HepG2 (cell line): Measurements from ENCODE around the gene DMPK. TPM values are rescaled to one million over a fixed set of nuclear protein-coding genes. Genes with fewer than 3 reads are reported as not detected.

Experiments used
- ATAC-seq: fragments of 200-7000 bp; cut with Tn5 transposase; 3 replicates; pipeline ENCODE4 v1.9.1; 2020; ENCODE audit warnings: mild to moderate bottlenecking, moderate library complexity
- BruUV-seq: library from RNA; stranded (reverse); fragments of 400-500 nt; replicated peaks from 2 replicates; lab custom pipeline; 2021; lab: Mats Ljungman, UMichigan
- CTCF ChIA-PET: fragments of 300-600 bp; formaldehyde crosslinking; extraction: SDS; loops from one replicate; lab custom pipeline; 2021; ENCODE audit warnings: low total read pairs, inconsistent platforms, low intra/inter-chr PET ratio; lab: Yijun Ruan, JAX
- POLR2A ChIA-PET: fragments of 350-600 bp; sonication (Branson Sonifier 250); formaldehyde crosslinking; loops from one replicate; lab custom pipeline; 2020; ENCODE audit warnings: antibody characterized with exemption, inconsistent platforms; lab: Yijun Ruan, JAX
- DNase-seq: peaks from one replicate; pipeline ENCODE4 v3.0.0-alpha.2; 2015; ENCODE audit warnings: low spot score
- FAIRE-seq: peaks from 3 replicates; lab custom pipeline; 2011; peaks lifted over from hg19 to GRCh38; lab: Jason Lieb, UNC
- H2AFZ ChIP-seq: one replicate; pipeline ENCODE4 v1.6.1; 2011; ENCODE audit warnings: low read length, inconsistent platforms
- H3K27ac ChIP-seq: fragments of 300-600 bp; 3 replicates; pipeline ENCODE4 v1.8.0; 2011; ENCODE audit warnings: mixed run types, mild to moderate bottlenecking, mixed read lengths, low read length, inconsistent platforms; ENCODE audit not compliant: insufficient read depth; ENCODE audit errors: extremely low read length
- H3K27me3 ChIP-seq, 2 experiments: fragments of 200-600 bp in 1 of 2; 2 replicates in 1 of 2; 3 replicates in 1 of 2; pipeline versions ENCODE4 v1.6.0 to v1.8.0; 2011; ENCODE audit warnings: low read length in 2 of 2, mild to moderate bottlenecking in 2 of 2, moderate library complexity in 2 of 2, inconsistent platforms in 1 of 2; ENCODE audit not compliant: insufficient read depth in 2 of 2, control insufficient read depth in 1 of 2
- H3K36me3 ChIP-seq, 2 experiments: fragments of 200-600 bp in 1 of 2; replicated peaks in 1 of 2; 2 replicates in 1 of 2; 3 replicates in 1 of 2; pipeline versions ENCODE4 v1.5.1 to v1.8.0; 2011; ENCODE audit warnings: low read length in 2 of 2, inconsistent platforms in 1 of 2; ENCODE audit not compliant: insufficient read depth in 2 of 2, control insufficient read depth in 1 of 2
- H3K4me1 ChIP-seq: 2 replicates; pipeline ENCODE4 v1.5.1; 2012; ENCODE audit warnings: low read length, inconsistent platforms; ENCODE audit not compliant: insufficient read depth
- H3K4me2 ChIP-seq: 2 replicates; pipeline ENCODE4 v1.6.0; 2011; ENCODE audit warnings: low read depth, low read length, inconsistent platforms
- H3K4me3 ChIP-seq, 3 experiments: fragments of 200-600 bp in 1 of 3; sonication (generic), shearing (Covaris generic) in 1 of 3; replicated peaks in 1 of 3; 2 replicates each; pipeline ENCODE4 v1.5.1; 2011 to 2016; ENCODE audit warnings: low read length in 3 of 3, inconsistent platforms in 2 of 3, low read depth in 2 of 3, mild to moderate bottlenecking in 2 of 3, control low read depth in 1 of 3, mixed read lengths in 1 of 3; ENCODE audit not compliant: insufficient read depth in 1 of 3
- H3K79me2 ChIP-seq: one replicate; pipeline ENCODE4 v1.6.1; 2011; ENCODE audit warnings: low read length, inconsistent platforms; ENCODE audit not compliant: insufficient read depth
- H3K9ac ChIP-seq: 2 replicates; pipeline ENCODE4 v1.6.0; 2011; ENCODE audit warnings: mild to moderate bottlenecking, low read depth, low read length, inconsistent platforms; ENCODE audit not compliant: insufficient read depth
- H3K9me3 ChIP-seq: 2 replicates; pipeline ENCODE4 v1.5.1; 2012; ENCODE audit warnings: mild to moderate bottlenecking, low read length
- H4K20me1 ChIP-seq: 2 replicates; pipeline ENCODE4 v1.6.0; 2011; ENCODE audit warnings: inconsistent platforms, mild to moderate bottlenecking, low read length, moderate library complexity; ENCODE audit not compliant: insufficient read depth
- ATF1 ChIP-seq: IDR thresholded peaks from 2 replicates; pipeline ENCODE4 v1.6.1; 2016; ENCODE audit warnings: mild to moderate bottlenecking, control low read depth
- CEBPB ChIP-seq: IDR thresholded peaks from 2 replicates; pipeline ENCODE4 v1.6.1; 2011; ENCODE audit warnings: low read depth, low read length, improper control_type of control experiment, borderline replicate concordance
- DNMT1 ChIP-seq: sonication (generic); formaldehyde crosslinking; IDR thresholded peaks from 2 replicates; pipeline ENCODE4 v1.5.1; 2020; ENCODE audit warnings: mild to moderate bottlenecking, missing genetic modification reagents
- HNRNPLL ChIP-seq: fragments of 200-400 bp; formaldehyde crosslinking; IDR thresholded peaks from 2 replicates; pipeline ENCODE4 v1.6.1; 2017; ENCODE audit warnings: mild to moderate bottlenecking, low read depth, low read length; ENCODE audit not compliant: poor library complexity, severe bottlenecking
- RNF2 ChIP-seq: fragments of 450-650 bp; conservative IDR thresholded peaks from 2 replicates; pipeline ENCODE4 v1.6.1; 2016; ENCODE audit warnings: low read depth
- YEATS2 ChIP-seq: sonication (generic); formaldehyde crosslinking; IDR thresholded peaks from 2 replicates; pipeline ENCODE4 v1.4.0; 2020; ENCODE audit warnings: missing genetic modification reagents, borderline replicate concordance
- ZNF260 ChIP-seq: sonication (generic); formaldehyde crosslinking; IDR thresholded peaks from 2 replicates; pipeline ENCODE4 v1.4.0; 2020; ENCODE audit warnings: missing genetic modification reagents, low read depth, mild to moderate bottlenecking, borderline replicate concordance
- ZNF660 ChIP-seq: sonication (generic); formaldehyde crosslinking; IDR thresholded peaks from 2 replicates; pipeline ENCODE4 v1.5.1; 2020; ENCODE audit warnings: mild to moderate bottlenecking, low read depth, missing genetic modification reagents, borderline replicate concordance
- WGBS: methylation state at CpG from one replicate; pipeline ENCODE4 v1.1.6; 2017; ENCODE audit warnings: low lambda C conversion rate; 5-methylcytosine and 5-hydroxymethylcytosine counted together
- in situ Hi-C: cut with HindIII; loops from 2 replicates; pipeline ENCODE4 v1.10.0; 2017; ENCODE audit warnings: low pct_unique_long_range_greater_than_20kb; ENCODE audit not compliant: extremely low pct_ligation_motif_present
- intact Hi-C: fragments of 100-400 bp; cut with micrococcal nuclease; formaldehyde crosslinking; loops from one replicate; pipeline ENCODE4 v1.10.0; 2022; ENCODE audit not compliant: unreplicated experiment
- polyA plus RNA-seq, 8 experiments: library from polyadenylated mRNA; depleted of rRNA in 3 of 8; stranded (reverse) in 7 of 8; unstranded in 1 of 8; fragments of >200 nt; fragmentation: Illumina TruSeq in 4 of 8; extraction: Trizol in 4 of 8; gene quantifications; 2 replicates each; pipeline versions ENCODE4 v1.2.1 to v1.2.3, GENCODE V29; 2011 to 2016; ENCODE audit warnings: low read depth in 4 of 8, missing spikeins in 1 of 8, mixed read lengths in 1 of 8; ENCODE audit not compliant: insufficient read depth in 1 of 8
- total RNA-seq, 5 experiments: library from RNA; depleted of rRNA; stranded (reverse); fragments of >200 nt; fragmentation: Illumina TruSeq; extraction: Trizol; gene quantifications; 2 replicates each; pipeline ENCODE4 v1.2.3, GENCODE V29; 2016; ENCODE audit warnings: low read depth in 1 of 5
- TF ChIP-seq, protein P1 (sequence below): sonication (generic); formaldehyde crosslinking; IDR thresholded peaks from 2 replicates; pipeline ENCODE4 v1.4.0; 2020; ENCODE audit warnings: mild to moderate bottlenecking, missing genetic modification reagents
- TF ChIP-seq, protein P2 (sequence below): sonication (generic); formaldehyde crosslinking; IDR thresholded peaks from 2 replicates; pipeline ENCODE4 v1.8.0; 2023; ENCODE audit warnings: mild to moderate bottlenecking, missing genetic modification reagents
- TF ChIP-seq, protein P3 (sequence below): sonication (generic); formaldehyde crosslinking; IDR thresholded peaks from 2 replicates; pipeline ENCODE4 v1.4.0; 2020; ENCODE audit warnings: missing genetic modification reagents
- TF ChIP-seq, protein P4 (sequence below): sonication (generic); formaldehyde crosslinking; IDR thresholded peaks from 2 replicates; pipeline ENCODE4 v1.5.1; 2020; ENCODE audit warnings: missing genetic modification reagents, mild to moderate bottlenecking, borderline replicate concordance

Gene DMPK
- total and polyA plus RNA-seq, 2 of the 13 experiments (the other 11 are each of a cell fraction or from before 2014, with no cell fraction given): 5.3 to 8.8 TPM

- POLR2A ChIA-PET: interaction anchor here (0.8 to 1.6 kb wide), 2 partner anchors 9 to 11 kb away, joined by 4 to 9 read pairs; partner anchors contain the start of gene SIX5
- H3K4me1 ChIP-seq: peaks cover 20% of the 10 kb centered on the region
- TF ChIP-seq ZNF260 (CRISPR knock-in tag) (no peak), CEBPB (peak; percentile 38; the same call in 1 of the 2 replicates)
- no peaks in the 10 kb centered on the region for H3K79me2 ChIP-seq
- no peaks in the 10 kb centered on the region for H3K9me3 ChIP-seq
- intact Hi-C loops: no loop called here
- no peak for ATAC-seq
- no peaks in the 10 kb centered on the region for H4K20me1 ChIP-seq
- peaks cover 7 to 52% of the 10 kb centered on the region in 2 experiments; a peak in 4 of 5 replicates for H3K27me3 ChIP-seq
- no peak overlapping the region for H3K9ac ChIP-seq
- no peak overlapping the region for H2AFZ ChIP-seq
- H3K4me3 ChIP-seq: no peak overlapping the region
- no peak overlapping the region for H3K27ac ChIP-seq
- 34% methylated on average over 9 of the region's 9 CpGs for WGBS
- no TSS peak for BruUV-seq
- DNase-seq: no peak
- in situ Hi-C loops: no loop called here
- no peak overlapping the region for H3K4me2 ChIP-seq
- CTCF ChIA-PET: no interaction called here
- FAIRE-seq: no peak
- H3K36me3 ChIP-seq: no peaks in the 10 kb centered on the region
Measured at GRCh38 chr19:45757695-45758094, 24.6 kb downstream of the DMPK start.

DNA sequence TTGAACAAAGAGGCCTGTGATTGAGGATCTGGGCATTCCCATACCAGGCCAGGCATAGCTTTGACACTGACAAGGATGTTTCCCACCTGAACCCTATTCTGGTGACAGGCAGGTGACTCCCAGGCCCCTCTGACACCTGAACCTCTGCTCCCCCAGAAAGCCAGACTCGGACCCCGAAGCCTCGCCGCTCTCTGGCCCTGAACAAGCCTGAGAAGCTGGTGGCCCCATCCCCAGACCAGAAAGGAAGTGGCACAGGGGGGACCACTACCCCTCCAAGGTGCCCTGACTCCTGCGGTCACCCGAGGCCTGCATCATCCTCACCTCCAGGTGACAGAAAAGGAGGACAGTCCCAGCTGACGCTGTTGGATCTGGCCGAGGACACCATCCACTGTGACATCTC is 28.0 kb downstream of the DMPK start:
- H2AFZ ChIP-seq: no peak overlapping the region
- H3K27me3 ChIP-seq: peaks cover 3 to 37% of the 10 kb centered on the region in 2 experiments; a peak in 3 of 5 replicates
- no peaks in the 10 kb centered on the region for H3K79me2 ChIP-seq
- ATAC-seq (no peak), DNase-seq (no peak), FAIRE-seq (no peak)
- H4K20me1 ChIP-seq: no peaks in the 10 kb centered on the region
- H3K27ac ChIP-seq: no peak overlapping the region
- 94% methylated on average over 4 of the region's 8 CpGs for WGBS
- H3K4me2 ChIP-seq: no peak overlapping the region
- H3K4me1 ChIP-seq: peaks cover 20% of the 10 kb centered on the region
- intact Hi-C loops (no loop called here), in situ Hi-C loops (no loop called here)
- H3K36me3 ChIP-seq: no peaks in the 10 kb centered on the region
- BruUV-seq: no TSS peak
- no peaks in the 10 kb centered on the region for H3K9me3 ChIP-seq
- H3K9ac ChIP-seq: no peak overlapping the region
- H3K4me3 ChIP-seq: no peak overlapping the region
- CTCF ChIA-PET: no interaction called here
- POLR2A ChIA-PET: interaction anchor here (1.8 to 2.0 kb wide), 2 partner anchors 13 to 15 kb away, joined by 9 to 11 read pairs; partner anchors contain the start of gene SIX5
- TF ChIP-seq YEATS2 (CRISPR knock-in tag): no peak
- TF ChIP-seq, protein P1, sequence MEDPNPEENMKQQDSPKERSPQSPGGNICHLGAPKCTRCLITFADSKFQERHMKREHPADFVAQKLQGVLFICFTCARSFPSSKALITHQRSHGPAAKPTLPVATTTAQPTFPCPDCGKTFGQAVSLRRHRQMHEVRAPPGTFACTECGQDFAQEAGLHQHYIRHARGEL: no peak
- no peak for TF ChIP-seq ATF1 (CRISPR knock-in tag)
- TF ChIP-seq DNMT1 (CRISPR knock-in tag): no peak
- TF ChIP-seq RNF2: no peak
- TF ChIP-seq HNRNPLL: no peak
- TF ChIP-seq ZNF660 (CRISPR knock-in tag): no peak
- TF ChIP-seq, protein P2, sequence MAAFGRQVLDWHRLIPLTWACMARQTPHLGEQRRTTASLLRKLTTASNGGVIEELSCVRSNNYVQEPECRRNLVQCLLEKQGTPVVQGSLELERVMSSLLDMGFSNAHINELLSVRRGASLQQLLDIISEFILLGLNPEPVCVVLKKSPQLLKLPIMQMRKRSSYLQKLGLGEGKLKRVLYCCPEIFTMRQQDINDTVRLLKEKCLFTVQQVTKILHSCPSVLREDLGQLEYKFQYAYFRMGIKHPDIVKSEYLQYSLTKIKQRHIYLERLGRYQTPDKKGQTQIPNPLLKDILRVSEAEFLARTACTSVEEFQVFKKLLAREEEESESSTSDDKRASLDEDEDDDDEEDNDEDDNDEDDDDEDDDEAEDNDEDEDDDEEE (CRISPR knock-in tag): no peak
- TF ChIP-seq, protein P3, sequence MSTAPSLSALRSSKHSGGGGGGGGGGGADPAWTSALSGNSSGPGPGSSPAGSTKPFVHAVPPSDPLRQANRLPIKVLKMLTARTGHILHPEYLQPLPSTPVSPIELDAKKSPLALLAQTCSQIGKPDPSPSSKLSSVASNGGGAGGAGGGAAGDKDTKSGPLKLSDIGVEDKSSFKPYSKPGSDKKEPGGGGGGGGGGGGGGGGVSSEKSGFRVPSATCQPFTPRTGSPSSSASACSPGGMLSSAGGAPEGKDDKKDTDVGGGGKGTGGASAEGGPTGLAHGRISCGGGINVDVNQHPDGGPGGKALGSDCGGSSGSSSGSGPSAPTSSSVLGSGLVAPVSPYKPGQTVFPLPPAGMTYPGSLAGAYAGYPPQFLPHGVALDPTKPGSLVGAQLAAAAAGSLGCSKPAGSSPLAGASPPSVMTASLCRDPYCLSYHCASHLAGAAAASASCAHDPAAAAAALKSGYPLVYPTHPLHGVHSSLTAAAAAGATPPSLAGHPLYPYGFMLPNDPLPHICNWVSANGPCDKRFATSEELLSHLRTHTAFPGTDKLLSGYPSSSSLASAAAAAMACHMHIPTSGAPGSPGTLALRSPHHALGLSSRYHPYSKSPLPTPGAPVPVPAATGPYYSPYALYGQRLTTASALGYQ (CRISPR knock-in tag): no peak
- TF ChIP-seq, protein P4, sequence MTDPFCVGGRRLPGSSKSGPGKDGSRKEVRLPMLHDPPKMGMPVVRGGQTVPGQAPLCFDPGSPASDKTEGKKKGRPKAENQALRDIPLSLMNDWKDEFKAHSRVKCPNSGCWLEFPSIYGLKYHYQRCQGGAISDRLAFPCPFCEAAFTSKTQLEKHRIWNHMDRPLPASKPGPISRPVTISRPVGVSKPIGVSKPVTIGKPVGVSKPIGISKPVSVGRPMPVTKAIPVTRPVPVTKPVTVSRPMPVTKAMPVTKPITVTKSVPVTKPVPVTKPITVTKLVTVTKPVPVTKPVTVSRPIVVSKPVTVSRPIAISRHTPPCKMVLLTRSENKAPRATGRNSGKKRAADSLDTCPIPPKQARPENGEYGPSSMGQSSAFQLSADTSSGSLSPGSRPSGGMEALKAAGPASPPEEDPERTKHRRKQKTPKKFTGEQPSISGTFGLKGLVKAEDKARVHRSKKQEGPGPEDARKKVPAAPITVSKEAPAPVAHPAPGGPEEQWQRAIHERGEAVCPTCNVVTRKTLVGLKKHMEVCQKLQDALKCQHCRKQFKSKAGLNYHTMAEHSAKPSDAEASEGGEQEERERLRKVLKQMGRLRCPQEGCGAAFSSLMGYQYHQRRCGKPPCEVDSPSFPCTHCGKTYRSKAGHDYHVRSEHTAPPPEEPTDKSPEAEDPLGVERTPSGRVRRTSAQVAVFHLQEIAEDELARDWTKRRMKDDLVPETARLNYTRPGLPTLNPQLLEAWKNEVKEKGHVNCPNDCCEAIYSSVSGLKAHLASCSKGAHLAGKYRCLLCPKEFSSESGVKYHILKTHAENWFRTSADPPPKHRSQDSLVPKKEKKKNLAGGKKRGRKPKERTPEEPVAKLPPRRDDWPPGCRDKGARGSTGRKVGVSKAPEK (CRISPR knock-in tag): no peak
- TF ChIP-seq, all 625 proteins: peak for 0
